Measurements from ENCODE around the gene VAPA. TPM values are rescaled to one million over a fixed set of nuclear protein-coding genes. Genes with fewer than 3 reads are reported as not detected.

The VAPA gene
- total RNA-seq, 1 experiment from 2014 or later: 137 TPM

GRCh38 chr18:9865764-9866490, 47.9 kb upstream of the VAPA start (continued):
- TF ChIP-seq E2F1 (CRISPR knock-in tag; IDR thresholded peaks at IDR 0.05) (no peak), ZNF416 (CRISPR knock-in tag; IDR thresholded peaks at IDR 0.05) (no peak), MLX (CRISPR knock-in tag; IDR thresholded peaks at IDR 0.05) (no peak), ZNF219 (CRISPR knock-in tag; IDR thresholded peaks at IDR 0.05; ENCODE audit: borderline replicate concordance) (no peak), HMGXB4 (CRISPR knock-in tag; IDR thresholded peaks at IDR 0.05) (no peak), IRF2 (CRISPR knock-in tag; IDR thresholded peaks at IDR 0.05; ENCODE audit: borderline replicate concordance, low read depth) (no peak)

- H3K9me3 Mint-ChIP-seq: peaks cover 27% of the 10 kb centered on the region
- no peak overlapping the region for H3K4me3 Mint-ChIP-seq
- no peak for ATAC-seq
- CTCF ChIA-PET: no interaction called here
- TF ChIP-seq HMGA2 (CRISPR knock-in tag; IDR thresholded peaks at IDR 0.05): no peak
- TF ChIP-seq USF2 (CRISPR knock-in tag; IDR thresholded peaks at IDR 0.05): no peak
- POLR2A ChIA-PET: no interaction called here
- H3K27me3 Mint-ChIP-seq (ENCODE audit: low read depth): peaks cover 8% of the 10 kb centered on the region; the same call in 1 of the 2 replicates
- DNase-seq (ENCODE audit: low spot score): no peak
- peaks cover 30% of the 10 kb centered on the region for H3K4me1 Mint-ChIP-seq
- no peak overlapping the region for H3K27ac Mint-ChIP-seq
- H3K36me3 Mint-ChIP-seq: peaks cover 25% of the 10 kb centered on the region
Measured at GRCh38 chr18:9866627-9867026, 47.2 kb upstream of the VAPA start.

GRCh38 chr18:9867071-9867594, 46.7 kb upstream of the VAPA start:
- Mint-ChIP-seq H3K27me3 (ENCODE audit: low read depth) (peaks cover 8% of the 10 kb centered on the region; the same call in 1 of the 2 replicates), H3K36me3 (peaks cover 25% of the 10 kb centered on the region), H3K27ac (no peak overlapping the region), H3K9me3 (peaks cover 27% of the 10 kb centered on the region), H3K4me1 (peaks cover 30% of the 10 kb centered on the region), H3K4me3 (no peak overlapping the region)
- ATAC-seq (no peak), DNase-seq (ENCODE audit: low spot score) (no peak)
- POLR2A ChIA-PET: no interaction called here
- CTCF ChIA-PET: no interaction called here
- no peak for TF ChIP-seq PRDM15 (CRISPR knock-in tag; IDR thresholded peaks at IDR 0.05)
- no peak for TF ChIP-seq AR (CRISPR knock-in tag; IDR thresholded peaks at IDR 0.05)
- TF ChIP-seq ZNF138 (CRISPR knock-in tag; conservative IDR thresholded peaks at IDR 0.05): no peak
- TF ChIP-seq SMAD3 (CRISPR knock-in tag; IDR thresholded peaks at IDR 0.05; ENCODE audit: borderline replicate concordance): no peak
